HS-5 (cell line): ENCODE results near the gene KCNMA1.
A peak's percentile ranks its signal among the peaks of the same experiment; 100 is the strongest.
"Not testable (repeated sequence)": the region's sequence is repeated elsewhere in the genome, so short reads cannot be mapped to it uniquely, and the experiment has no call there.

Source experiments
- DNase-seq: peaks from one replicate; pipeline ENCODE4 v3.0.0-alpha.2; 2012; ENCODE audit warnings: low read depth

The KCNMA1 gene

GRCh38 chr10:77393411-77393810 lies 244.2 kb downstream of the KCNMA1 start:
- DNase-seq, result no peak

GRCh38 chr10:77392851-77393250 lies 244.8 kb downstream of the KCNMA1 start:
- peak; percentile 98 for DNase-seq

- peak; percentile 85 for DNase-seq
These were observed 245.3 kb downstream of the KCNMA1 start for GRCh38 chr10:77392236-77392721.

GRCh38 chr10:77391605-77392235 lies 245.9 kb downstream of the KCNMA1 start:
- DNase-seq, result peak; percentile 67

GRCh38 chr10:77390481-77390891 lies 247.1 kb downstream of the KCNMA1 start:
- DNase-seq, result no peak

- no peak for DNase-seq
These were observed 249.0 kb downstream of the KCNMA1 start for GRCh38 chr10:77388571-77389100.

- not testable (repeated sequence) for DNase-seq
These were observed 249.9 kb downstream of the KCNMA1 start for GRCh38 chr10:77387701-77388100.

GRCh38 chr10:77387247-77387646 lies 250.4 kb downstream of the KCNMA1 start:
- DNase-seq, result no peak

- DNase-seq, result peak; percentile 23
These were observed 250.8 kb downstream of the KCNMA1 start for GRCh38 chr10:77386838-77387237.

- no peak for DNase-seq
These were observed 251.2 kb downstream of the KCNMA1 start for GRCh38 chr10:77386365-77386764.

GRCh38 chr10:77385315-77385714 lies 252.3 kb downstream of the KCNMA1 start:
- no peak for DNase-seq

- DNase-seq, result no peak
These were observed 253.6 kb downstream of the KCNMA1 start for GRCh38 chr10:77383861-77384553.

GRCh38 chr10:77381750-77382149 lies 255.9 kb downstream of the KCNMA1 start:
- no peak for DNase-seq

- DNase-seq, result no peak
These were observed 256.9 kb downstream of the KCNMA1 start for GRCh38 chr10:77380723-77381122.

GRCh38 chr10:77380191-77380590 lies 257.4 kb downstream of the KCNMA1 start:
- no peak for DNase-seq

- no peak for DNase-seq
These were observed 258.9 kb downstream of the KCNMA1 start for GRCh38 chr10:77378366-77379349.

GRCh38 chr10:77377678-77378352 lies 259.8 kb downstream of the KCNMA1 start:
- DNase-seq, result no peak

- no peak for DNase-seq
These were observed 260.6 kb downstream of the KCNMA1 start for GRCh38 chr10:77377034-77377433.

GRCh38 chr10:77374189-77374656 lies 263.4 kb downstream of the KCNMA1 start:
- DNase-seq, result no peak

- no peak for DNase-seq
These were observed 265.5 kb downstream of the KCNMA1 start for GRCh38 chr10:77371848-77372799.
